ENCODE measurements around the gene C9orf72. TPM values are rescaled to one million over a fixed set of nuclear protein-coding genes. Genes with fewer than 3 reads are reported as not detected.
A peak's percentile ranks its signal among the peaks of the same experiment; 100 is the strongest.

The C9orf72 gene
- total and polyA plus RNA-seq, 2 experiments from 2014 or later = 11.6 to 27.8 TPM

- Histone ChIP-seq H3K4me3 (no peak overlapping the region), H3K27me3 (ENCODE audit: insufficient read depth) (no peaks in the 10 kb centered on the region), H3K79me2 (replicated peaks; ENCODE audit: insufficient read depth) (no peaks in the 10 kb centered on the region), H4K20me1 (replicated peaks; ENCODE audit: insufficient read depth) (no peaks in the 10 kb centered on the region; the same call in 1 of the 2 replicates), H3K4me2 (no peak overlapping the region), H3K4me1 (ENCODE audit: insufficient read depth) (peaks cover 10% of the 10 kb centered on the region; the same call in 1 of the 2 replicates), H3F3A (replicated peaks; ENCODE audit: low read depth) (no peaks in the 10 kb centered on the region), H3K9me2 (ENCODE audit: insufficient read depth) (no peaks in the 10 kb centered on the region), H2AFZ (no peak overlapping the region), H3K36me3 (ENCODE audit: insufficient read depth) (no peaks in the 10 kb centered on the region), H3K27ac (ENCODE audit: low read depth) (peak overlapping the region; percentile 67; the same call in 1 of the 2 replicates)
- peak; percentile 20 for DNase-seq (ENCODE audit: low spot score)
- TF ChIP-seq CREB1 (CRISPR knock-in tag; IDR thresholded peaks at IDR 0.05; ENCODE audit: low read depth) = no peak
- TF ChIP-seq, protein P1, sequence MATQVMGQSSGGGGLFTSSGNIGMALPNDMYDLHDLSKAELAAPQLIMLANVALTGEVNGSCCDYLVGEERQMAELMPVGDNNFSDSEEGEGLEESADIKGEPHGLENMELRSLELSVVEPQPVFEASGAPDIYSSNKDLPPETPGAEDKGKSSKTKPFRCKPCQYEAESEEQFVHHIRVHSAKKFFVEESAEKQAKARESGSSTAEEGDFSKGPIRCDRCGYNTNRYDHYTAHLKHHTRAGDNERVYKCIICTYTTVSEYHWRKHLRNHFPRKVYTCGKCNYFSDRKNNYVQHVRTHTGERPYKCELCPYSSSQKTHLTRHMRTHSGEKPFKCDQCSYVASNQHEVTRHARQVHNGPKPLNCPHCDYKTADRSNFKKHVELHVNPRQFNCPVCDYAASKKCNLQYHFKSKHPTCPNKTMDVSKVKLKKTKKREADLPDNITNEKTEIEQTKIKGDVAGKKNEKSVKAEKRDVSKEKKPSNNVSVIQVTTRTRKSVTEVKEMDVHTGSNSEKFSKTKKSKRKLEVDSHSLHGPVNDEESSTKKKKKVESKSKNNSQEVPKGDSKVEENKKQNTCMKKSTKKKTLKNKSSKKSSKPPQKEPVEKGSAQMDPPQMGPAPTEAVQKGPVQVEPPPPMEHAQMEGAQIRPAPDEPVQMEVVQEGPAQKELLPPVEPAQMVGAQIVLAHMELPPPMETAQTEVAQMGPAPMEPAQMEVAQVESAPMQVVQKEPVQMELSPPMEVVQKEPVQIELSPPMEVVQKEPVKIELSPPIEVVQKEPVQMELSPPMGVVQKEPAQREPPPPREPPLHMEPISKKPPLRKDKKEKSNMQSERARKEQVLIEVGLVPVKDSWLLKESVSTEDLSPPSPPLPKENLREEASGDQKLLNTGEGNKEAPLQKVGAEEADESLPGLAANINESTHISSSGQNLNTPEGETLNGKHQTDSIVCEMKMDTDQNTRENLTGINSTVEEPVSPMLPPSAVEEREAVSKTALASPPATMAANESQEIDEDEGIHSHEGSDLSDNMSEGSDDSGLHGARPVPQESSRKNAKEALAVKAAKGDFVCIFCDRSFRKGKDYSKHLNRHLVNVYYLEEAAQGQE (IDR thresholded peaks at IDR 0.05; ENCODE audit: unreplicated experiment) = no peak
- no peak for TF ChIP-seq ZNF114 (CRISPR knock-in tag; IDR thresholded peaks at IDR 0.05)
- no peak for TF ChIP-seq EZH2phosphoT487 (IDR thresholded peaks at IDR 0.05; ENCODE audit: unreplicated experiment)
- TF ChIP-seq, protein P2, sequence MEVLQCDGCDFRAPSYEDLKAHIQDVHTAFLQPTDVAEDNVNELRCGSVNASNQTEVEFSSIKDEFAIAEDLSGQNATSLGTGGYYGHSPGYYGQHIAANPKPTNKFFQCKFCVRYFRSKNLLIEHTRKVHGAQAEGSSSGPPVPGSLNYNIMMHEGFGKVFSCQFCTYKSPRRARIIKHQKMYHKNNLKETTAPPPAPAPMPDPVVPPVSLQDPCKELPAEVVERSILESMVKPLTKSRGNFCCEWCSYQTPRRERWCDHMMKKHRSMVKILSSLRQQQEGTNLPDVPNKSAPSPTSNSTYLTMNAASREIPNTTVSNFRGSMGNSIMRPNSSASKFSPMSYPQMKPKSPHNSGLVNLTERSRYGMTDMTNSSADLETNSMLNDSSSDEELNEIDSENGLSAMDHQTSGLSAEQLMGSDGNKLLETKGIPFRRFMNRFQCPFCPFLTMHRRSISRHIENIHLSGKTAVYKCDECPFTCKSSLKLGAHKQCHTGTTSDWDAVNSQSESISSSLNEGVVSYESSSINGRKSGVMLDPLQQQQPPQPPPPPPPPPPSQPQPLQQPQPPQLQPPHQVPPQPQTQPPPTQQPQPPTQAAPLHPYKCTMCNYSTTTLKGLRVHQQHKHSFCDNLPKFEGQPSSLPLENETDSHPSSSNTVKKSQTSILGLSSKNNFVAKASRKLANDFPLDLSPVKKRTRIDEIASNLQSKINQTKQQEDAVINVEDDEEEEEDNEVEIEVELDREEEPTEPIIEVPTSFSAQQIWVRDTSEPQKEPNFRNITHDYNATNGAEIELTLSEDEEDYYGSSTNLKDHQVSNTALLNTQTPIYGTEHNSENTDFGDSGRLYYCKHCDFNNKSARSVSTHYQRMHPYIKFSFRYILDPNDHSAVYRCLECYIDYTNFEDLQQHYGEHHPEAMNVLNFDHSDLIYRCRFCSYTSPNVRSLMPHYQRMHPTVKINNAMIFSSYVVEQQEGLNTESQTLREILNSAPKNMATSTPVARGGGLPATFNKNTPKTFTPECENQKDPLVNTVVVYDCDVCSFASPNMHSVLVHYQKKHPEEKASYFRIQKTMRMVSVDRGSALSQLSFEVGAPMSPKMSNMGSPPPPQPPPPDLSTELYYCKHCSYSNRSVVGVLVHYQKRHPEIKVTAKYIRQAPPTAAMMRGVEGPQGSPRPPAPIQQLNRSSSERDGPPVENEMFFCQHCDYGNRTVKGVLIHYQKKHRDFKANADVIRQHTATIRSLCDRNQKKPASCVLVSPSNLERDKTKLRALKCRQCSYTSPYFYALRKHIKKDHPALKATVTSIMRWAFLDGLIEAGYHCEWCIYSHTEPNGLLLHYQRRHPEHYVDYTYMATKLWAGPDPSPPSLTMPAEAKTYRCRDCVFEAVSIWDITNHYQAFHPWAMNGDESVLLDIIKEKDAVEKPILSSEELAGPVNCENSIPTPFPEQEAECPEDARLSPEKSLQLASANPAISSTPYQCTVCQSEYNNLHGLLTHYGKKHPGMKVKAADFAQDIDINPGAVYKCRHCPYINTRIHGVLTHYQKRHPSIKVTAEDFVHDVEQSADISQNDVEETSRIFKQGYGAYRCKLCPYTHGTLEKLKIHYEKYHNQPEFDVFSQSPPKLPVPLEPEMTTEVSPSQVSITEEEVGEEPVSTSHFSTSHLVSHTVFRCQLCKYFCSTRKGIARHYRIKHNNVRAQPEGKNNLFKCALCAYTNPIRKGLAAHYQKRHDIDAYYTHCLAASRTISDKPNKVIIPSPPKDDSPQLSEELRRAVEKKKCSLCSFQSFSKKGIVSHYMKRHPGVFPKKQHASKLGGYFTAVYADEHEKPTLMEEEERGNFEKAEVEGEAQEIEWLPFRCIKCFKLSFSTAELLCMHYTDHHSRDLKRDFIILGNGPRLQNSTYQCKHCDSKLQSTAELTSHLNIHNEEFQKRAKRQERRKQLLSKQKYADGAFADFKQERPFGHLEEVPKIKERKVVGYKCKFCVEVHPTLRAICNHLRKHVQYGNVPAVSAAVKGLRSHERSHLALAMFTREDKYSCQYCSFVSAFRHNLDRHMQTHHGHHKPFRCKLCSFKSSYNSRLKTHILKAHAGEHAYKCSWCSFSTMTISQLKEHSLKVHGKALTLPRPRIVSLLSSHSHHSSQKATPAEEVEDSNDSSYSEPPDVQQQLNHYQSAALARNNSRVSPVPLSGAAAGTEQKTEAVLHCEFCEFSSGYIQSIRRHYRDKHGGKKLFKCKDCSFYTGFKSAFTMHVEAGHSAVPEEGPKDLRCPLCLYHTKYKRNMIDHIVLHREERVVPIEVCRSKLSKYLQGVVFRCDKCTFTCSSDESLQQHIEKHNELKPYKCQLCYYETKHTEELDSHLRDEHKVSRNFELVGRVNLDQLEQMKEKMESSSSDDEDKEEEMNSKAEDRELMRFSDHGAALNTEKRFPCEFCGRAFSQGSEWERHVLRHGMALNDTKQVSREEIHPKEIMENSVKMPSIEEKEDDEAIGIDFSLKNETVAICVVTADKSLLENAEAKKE (CRISPR knock-in tag; IDR thresholded peaks at IDR 0.05) = no peak
- no peak for TF ChIP-seq STAT1 (IDR thresholded peaks at IDR 0.05; ENCODE audit: unreplicated experiment)
- no peak for TF ChIP-seq ZNF331 (CRISPR knock-in tag; IDR thresholded peaks at IDR 0.05; ENCODE audit: low read depth)
- no peak for TF ChIP-seq NANOG (IDR thresholded peaks at IDR 0.05; ENCODE audit: borderline replicate concordance)
- TF ChIP-seq, protein P3, sequence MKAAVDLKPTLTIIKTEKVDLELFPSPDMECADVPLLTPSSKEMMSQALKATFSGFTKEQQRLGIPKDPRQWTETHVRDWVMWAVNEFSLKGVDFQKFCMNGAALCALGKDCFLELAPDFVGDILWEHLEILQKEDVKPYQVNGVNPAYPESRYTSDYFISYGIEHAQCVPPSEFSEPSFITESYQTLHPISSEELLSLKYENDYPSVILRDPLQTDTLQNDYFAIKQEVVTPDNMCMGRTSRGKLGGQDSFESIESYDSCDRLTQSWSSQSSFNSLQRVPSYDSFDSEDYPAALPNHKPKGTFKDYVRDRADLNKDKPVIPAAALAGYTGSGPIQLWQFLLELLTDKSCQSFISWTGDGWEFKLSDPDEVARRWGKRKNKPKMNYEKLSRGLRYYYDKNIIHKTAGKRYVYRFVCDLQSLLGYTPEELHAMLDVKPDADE (IDR thresholded peaks at IDR 0.05) = no peak
- ATAC-seq = no peak
- no peak overlapping the region for H3K27ac Mint-ChIP-seq
- H3K4me1 Mint-ChIP-seq = peaks cover 30% of the 10 kb centered on the region
- H3K4me3 Mint-ChIP-seq = no peak overlapping the region
- H3K36me3 Mint-ChIP-seq (ENCODE audit: low read depth) = no peaks in the 10 kb centered on the region
- peaks cover 3% of the 10 kb centered on the region for H3K27me3 Mint-ChIP-seq (ENCODE audit: insufficient read depth, low read depth, poor library complexity)
- no peaks in the 10 kb centered on the region for H3K9me3 Mint-ChIP-seq
These were observed 37.1 kb downstream of the C9orf72 start for GRCh38 chr9:27536168-27536567.
